ENCODE results near the gene DNM2.

The DNM2 gene

DNA sequence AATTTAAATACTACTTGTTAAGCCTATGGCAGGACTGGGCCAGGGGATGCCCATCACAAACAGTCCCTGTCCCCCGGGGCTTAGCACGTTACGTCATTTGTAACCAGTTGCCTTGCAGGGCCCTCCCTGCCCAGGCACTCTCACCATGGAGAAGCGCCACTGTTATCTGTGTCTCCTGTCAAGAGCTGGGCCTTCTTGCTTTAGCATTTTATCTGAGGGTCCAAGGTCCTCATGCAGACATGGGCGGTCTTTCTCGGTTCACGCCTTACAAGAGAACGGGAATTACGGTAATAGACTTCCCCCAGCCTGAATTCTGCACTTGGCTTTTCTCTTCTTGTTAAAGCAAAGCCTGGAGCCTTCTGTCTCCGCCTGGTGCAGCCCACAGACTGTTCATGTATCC, 72.0 kb downstream of the DNM2 start:
- peaks cover 9% of the 10 kb centered on the region; the same call in 1 of the 2 replicates for H3K36me3 ChIP-seq (ENCODE audit: insufficient read depth)
- no peak overlapping the region for H2AFZ ChIP-seq (ENCODE audit: low read depth)
- H3K4me1 ChIP-seq (ENCODE audit: low read depth, poor library complexity, severe bottlenecking) = no peaks in the 10 kb centered on the region
- no peaks in the 10 kb centered on the region for H3K79me2 ChIP-seq (ENCODE audit: insufficient read depth, low read depth)
- no peak overlapping the region for H3K27ac ChIP-seq
- no peak overlapping the region for H3K4me2 ChIP-seq
- H3K27me3 ChIP-seq (ENCODE audit: insufficient read depth, low read depth) = no peaks in the 10 kb centered on the region
- H3K4me3 ChIP-seq (IDR thresholded peaks at IDR 0.05; ENCODE audit: insufficient read depth, low read depth, low read length) = no peak overlapping the region
- no peak overlapping the region for H3K9ac ChIP-seq
- H4K20me1 ChIP-seq (ENCODE audit: insufficient read depth) = no peaks in the 10 kb centered on the region
- TF ChIP-seq, protein P1, sequence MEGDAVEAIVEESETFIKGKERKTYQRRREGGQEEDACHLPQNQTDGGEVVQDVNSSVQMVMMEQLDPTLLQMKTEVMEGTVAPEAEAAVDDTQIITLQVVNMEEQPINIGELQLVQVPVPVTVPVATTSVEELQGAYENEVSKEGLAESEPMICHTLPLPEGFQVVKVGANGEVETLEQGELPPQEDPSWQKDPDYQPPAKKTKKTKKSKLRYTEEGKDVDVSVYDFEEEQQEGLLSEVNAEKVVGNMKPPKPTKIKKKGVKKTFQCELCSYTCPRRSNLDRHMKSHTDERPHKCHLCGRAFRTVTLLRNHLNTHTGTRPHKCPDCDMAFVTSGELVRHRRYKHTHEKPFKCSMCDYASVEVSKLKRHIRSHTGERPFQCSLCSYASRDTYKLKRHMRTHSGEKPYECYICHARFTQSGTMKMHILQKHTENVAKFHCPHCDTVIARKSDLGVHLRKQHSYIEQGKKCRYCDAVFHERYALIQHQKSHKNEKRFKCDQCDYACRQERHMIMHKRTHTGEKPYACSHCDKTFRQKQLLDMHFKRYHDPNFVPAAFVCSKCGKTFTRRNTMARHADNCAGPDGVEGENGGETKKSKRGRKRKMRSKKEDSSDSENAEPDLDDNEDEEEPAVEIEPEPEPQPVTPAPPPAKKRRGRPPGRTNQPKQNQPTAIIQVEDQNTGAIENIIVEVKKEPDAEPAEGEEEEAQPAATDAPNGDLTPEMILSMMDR (conservative IDR thresholded peaks at IDR 0.05; ENCODE audit: low read depth, low read length) = no peak

DNA sequence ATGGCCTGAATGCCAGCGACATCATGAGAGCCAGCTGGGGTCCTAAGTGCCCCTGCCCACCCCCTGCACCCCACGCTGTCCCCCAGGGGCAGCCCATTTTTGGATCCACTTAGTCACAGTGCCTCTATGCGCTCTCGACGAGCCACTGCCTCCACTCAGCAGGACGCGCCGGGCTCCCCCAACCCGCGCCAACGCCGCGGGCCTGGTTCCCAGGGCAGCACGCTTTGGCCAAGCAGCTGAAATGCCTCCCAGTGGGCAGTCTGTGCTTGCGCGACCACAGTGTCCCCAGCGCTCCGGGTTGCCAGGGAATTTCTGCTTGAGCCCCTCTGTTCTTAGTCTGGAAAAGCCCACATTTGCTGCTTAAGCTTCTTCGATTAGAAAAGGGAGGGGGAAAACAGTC, 78.8 kb downstream of the DNM2 start:
- H2AFZ ChIP-seq (ENCODE audit: low read depth) = no peak overlapping the region
- H3K4me1 ChIP-seq (ENCODE audit: low read depth, poor library complexity, severe bottlenecking) = peaks cover 12% of the 10 kb centered on the region
- peaks cover 15% of the 10 kb centered on the region; the same call in 1 of the 2 replicates for H3K36me3 ChIP-seq (ENCODE audit: insufficient read depth)
- no peak overlapping the region for H3K4me2 ChIP-seq
- TF ChIP-seq, protein P1 (conservative IDR thresholded peaks at IDR 0.05; ENCODE audit: low read depth, low read length) = no peak
- no peak overlapping the region for H3K9ac ChIP-seq
- no peaks in the 10 kb centered on the region for H3K79me2 ChIP-seq (ENCODE audit: insufficient read depth, low read depth)
- H3K4me3 ChIP-seq (IDR thresholded peaks at IDR 0.05; ENCODE audit: insufficient read depth, low read depth, low read length) = no peak overlapping the region
- H4K20me1 ChIP-seq (ENCODE audit: insufficient read depth) = no peaks in the 10 kb centered on the region
- no peaks in the 10 kb centered on the region for H3K27me3 ChIP-seq (ENCODE audit: insufficient read depth, low read depth)
- no peak overlapping the region for H3K27ac ChIP-seq

DNA sequence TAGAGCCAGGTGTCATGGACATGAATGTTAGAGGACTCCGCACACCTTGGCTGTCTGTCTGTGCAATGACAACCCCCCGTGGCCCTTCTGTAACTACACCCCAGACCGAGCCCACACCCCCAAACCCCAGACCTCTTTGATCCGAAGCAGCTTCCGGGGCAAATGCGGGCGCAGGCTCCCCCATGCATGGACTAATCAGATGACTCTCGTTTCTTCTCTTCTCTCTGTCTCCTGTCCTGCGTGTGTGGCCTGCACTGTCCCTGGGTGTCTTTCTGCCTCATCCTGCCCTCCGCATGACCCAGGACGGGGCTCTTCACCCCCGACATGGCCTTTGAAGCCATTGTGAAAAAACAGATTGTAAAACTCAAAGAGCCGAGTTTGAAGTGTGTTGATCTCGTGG, 79.2 kb downstream of the DNM2 start:
- H3K36me3 ChIP-seq (ENCODE audit: insufficient read depth) = peaks cover 15% of the 10 kb centered on the region; the same call in 1 of the 2 replicates
- no peak overlapping the region for H3K9ac ChIP-seq
- H3K27ac ChIP-seq = no peak overlapping the region
- H4K20me1 ChIP-seq (ENCODE audit: insufficient read depth) = no peaks in the 10 kb centered on the region
- no peaks in the 10 kb centered on the region for H3K79me2 ChIP-seq (ENCODE audit: insufficient read depth, low read depth)
- H2AFZ ChIP-seq (ENCODE audit: low read depth) = no peak overlapping the region
- no peak overlapping the region for H3K4me2 ChIP-seq
- TF ChIP-seq, protein P1 (conservative IDR thresholded peaks at IDR 0.05; ENCODE audit: low read depth, low read length) = no peak
- H3K27me3 ChIP-seq (ENCODE audit: insufficient read depth, low read depth) = no peaks in the 10 kb centered on the region
- H3K4me1 ChIP-seq (ENCODE audit: low read depth, poor library complexity, severe bottlenecking) = peaks cover 12% of the 10 kb centered on the region
- H3K4me3 ChIP-seq (IDR thresholded peaks at IDR 0.05; ENCODE audit: insufficient read depth, low read depth, low read length) = no peak overlapping the region

DNA sequence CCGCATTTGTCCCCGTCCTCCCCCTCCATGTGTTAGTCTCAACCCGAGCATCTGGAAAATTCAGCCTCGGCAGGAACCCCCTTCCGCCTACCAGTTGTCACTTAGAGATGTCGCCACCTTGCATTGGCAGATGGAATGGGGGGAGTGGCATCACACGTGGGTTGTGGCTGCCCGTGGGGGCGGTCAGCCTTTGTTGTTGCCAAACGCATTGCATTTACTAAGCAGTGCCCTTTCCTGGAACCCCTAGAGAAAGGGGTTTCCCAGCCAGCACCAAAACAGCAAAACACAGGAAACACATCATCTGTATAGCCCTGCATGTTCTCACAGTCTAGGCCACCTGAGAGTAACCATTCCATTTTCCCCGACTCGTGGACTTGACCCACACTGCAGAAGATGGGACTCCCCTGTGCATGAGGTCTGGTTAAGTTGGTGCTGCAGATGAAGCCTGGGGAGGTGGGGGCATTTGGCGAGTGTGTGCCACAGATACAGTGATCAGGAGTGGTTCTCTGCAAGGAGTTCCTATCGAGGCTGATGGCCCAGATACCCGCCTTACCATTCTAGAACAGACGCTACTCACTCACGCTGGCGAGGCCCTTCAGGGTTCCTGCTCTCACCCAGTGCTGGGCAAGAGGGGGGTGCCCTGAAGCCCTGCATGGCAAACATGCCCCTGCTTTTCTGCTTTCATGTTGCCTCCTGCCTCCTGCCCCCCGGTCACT, 79.8 kb downstream of the DNM2 start:
- no peak overlapping the region for H3K27ac ChIP-seq
- H3K4me1 ChIP-seq (ENCODE audit: low read depth, poor library complexity, severe bottlenecking) = peaks cover 12% of the 10 kb centered on the region
- no peaks in the 10 kb centered on the region for H3K79me2 ChIP-seq (ENCODE audit: insufficient read depth, low read depth)
- TF ChIP-seq, protein P1 (conservative IDR thresholded peaks at IDR 0.05; ENCODE audit: low read depth, low read length) = no peak
- no peaks in the 10 kb centered on the region for H4K20me1 ChIP-seq (ENCODE audit: insufficient read depth)
- H3K27me3 ChIP-seq (ENCODE audit: insufficient read depth, low read depth) = no peaks in the 10 kb centered on the region
- H3K4me3 ChIP-seq (IDR thresholded peaks at IDR 0.05; ENCODE audit: insufficient read depth, low read depth, low read length) = no peak overlapping the region
- H3K36me3 ChIP-seq (ENCODE audit: insufficient read depth) = peaks cover 20% of the 10 kb centered on the region; the same call in 1 of the 2 replicates
- H3K9ac ChIP-seq = no peak overlapping the region
- H3K4me2 ChIP-seq = no peak overlapping the region
- H2AFZ ChIP-seq (ENCODE audit: low read depth) = no peak overlapping the region
